SIG-M5 (cell line): ENCODE data around the gene MTERF4.

Experiments
- DNase-seq: peaks from one replicate; lab custom pipeline; 2025; lab: John Stamatoyannopoulos, UW

The MTERF4 gene

GRCh38 chr2:241088376-241088775 lies 13.7 kb downstream of the MTERF4 start:
- no peak for DNase-seq

GRCh38 chr2:241087420-241088268 lies 14.4 kb downstream of the MTERF4 start:
- no peak for DNase-seq

GRCh38 chr2:241084856-241085444 lies 17.1 kb downstream of the MTERF4 start:
- no peak for DNase-seq

GRCh38 chr2:241083091-241083415 lies 19.0 kb downstream of the MTERF4 start:
- DNase-seq, result no peak

- DNase-seq, result no peak
These were observed 19.6 kb downstream of the MTERF4 start for GRCh38 chr2:241082341-241083090.

GRCh38 chr2:241081643-241082340 lies 20.3 kb downstream of the MTERF4 start:
- no peak for DNase-seq

- DNase-seq, result no peak
These were observed 20.9 kb downstream of the MTERF4 start for GRCh38 chr2:241081190-241081642.

- no peak for DNase-seq
These were observed 21.5 kb downstream of the MTERF4 start for GRCh38 chr2:241080405-241081189.

GRCh38 chr2:241074901-241075540 lies 27.1 kb downstream of the MTERF4 start:
- no peak for DNase-seq

GRCh38 chr2:241074065-241074818 lies 27.8 kb downstream of the MTERF4 start:
- DNase-seq, result no peak

GRCh38 chr2:241073166-241074064 lies 28.7 kb downstream of the MTERF4 start:
- no peak for DNase-seq

GRCh38 chr2:241072553-241073165 lies 29.4 kb downstream of the MTERF4 start:
- no peak for DNase-seq

- DNase-seq, result no peak
These were observed 29.9 kb downstream of the MTERF4 start for GRCh38 chr2:241072151-241072550.

- no peak for DNase-seq
These were observed 30.4 kb downstream of the MTERF4 start for GRCh38 chr2:241071677-241072111.

GRCh38 chr2:241070811-241071676 lies 31.0 kb downstream of the MTERF4 start:
- no peak for DNase-seq

- no peak for DNase-seq
These were observed 31.7 kb downstream of the MTERF4 start for GRCh38 chr2:241070361-241070760.

GRCh38 chr2:241069821-241070281 lies 32.2 kb downstream of the MTERF4 start:
- DNase-seq, result no peak
